HG02970 (cell line): ENCODE data around the gene TEC.

Experiments
- ATAC-seq: cut with Tn5 transposase; IDR thresholded peaks from one replicate; pipeline ENCODE4 v1.9.1; 2021; ENCODE audit warnings: mild to moderate bottlenecking, moderate library complexity, moderate number of reproducible peaks; ENCODE audit not compliant: unreplicated experiment, low FRiP score

The TEC gene

DNA sequence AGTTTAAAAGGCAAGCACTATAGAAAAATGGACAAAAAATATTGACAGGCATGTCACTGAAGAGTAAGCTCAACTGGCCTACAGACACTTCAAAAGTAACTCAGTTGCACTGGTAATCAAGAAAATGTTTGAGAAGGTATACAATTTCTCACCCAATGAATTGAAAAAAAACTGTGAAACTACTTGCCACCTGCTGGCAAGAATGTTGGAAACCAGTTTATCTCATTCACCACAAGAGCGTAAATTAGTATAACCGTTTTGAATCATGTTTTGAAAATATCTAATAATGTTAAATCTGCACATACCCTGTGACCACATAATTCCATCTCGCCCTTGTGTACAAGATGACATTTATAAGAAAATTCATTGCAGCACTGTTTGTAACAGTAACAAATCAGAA, 167.3 kb downstream of the TEC start:
- no peak for ATAC-seq

DNA sequence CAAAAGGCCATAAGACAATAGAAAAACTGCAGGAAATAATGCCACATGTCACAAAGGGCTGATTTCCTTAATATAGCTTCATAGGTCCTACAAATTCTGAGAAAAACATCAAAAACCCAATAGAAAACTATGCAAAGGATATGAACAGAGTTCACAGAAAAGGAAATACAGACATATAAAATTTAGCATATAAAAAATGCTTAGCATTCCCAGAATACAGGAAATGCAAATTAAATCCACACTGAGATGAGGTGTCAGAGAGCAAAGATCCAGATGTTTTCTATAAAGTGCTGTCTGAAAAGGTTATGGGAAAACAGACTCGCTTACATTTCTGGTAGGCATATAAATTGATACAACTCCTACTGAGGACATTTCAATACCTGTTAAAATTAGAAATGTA, 169.4 kb downstream of the TEC start:
- no peak for ATAC-seq

DNA sequence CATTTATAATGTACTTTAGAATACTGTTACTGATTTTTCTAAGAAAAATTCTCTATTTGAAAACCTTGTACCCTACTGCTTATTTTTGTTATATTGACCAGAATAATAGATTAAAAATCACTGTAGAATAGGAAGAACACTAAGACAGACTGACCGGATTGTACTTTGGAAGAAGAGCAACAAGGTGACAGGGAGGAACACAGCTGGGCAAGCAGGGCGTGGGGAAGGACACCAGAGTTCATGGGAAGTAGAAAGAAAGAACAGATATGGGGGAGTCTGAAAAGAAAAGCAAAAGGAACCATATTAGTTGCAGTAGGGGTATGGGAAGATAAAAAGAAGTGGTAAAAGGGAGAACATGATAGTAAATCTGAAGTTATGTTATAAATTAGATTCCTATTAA, 174.2 kb downstream of the TEC start:
- ATAC-seq = no peak

DNA sequence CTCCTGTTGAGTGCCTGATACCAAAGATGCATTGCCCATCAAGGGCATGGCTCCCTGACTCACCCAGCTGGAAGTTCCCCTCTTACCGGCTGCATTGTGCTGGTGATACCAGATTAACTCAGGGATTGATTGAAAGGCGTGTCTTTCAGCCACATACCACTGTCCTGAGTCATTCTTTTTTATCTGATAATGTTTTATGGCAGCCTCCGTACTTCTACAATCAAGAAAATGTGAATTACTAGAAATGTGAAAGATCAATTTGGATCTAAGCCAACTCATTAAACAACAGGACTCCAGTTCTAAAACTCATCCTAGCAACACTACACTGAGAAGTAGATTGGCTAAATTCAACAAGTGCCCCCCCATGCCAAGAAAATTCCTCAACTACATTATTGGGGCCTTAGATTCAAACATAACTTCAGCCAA, 175.6 kb downstream of the TEC start:
- ATAC-seq = no peak

- no peak for ATAC-seq
Observed at GRCh38 chr4:48090621-48091020, 179.0 kb downstream of the TEC start.

- no peak for ATAC-seq
Observed at GRCh38 chr4:48085821-48086589, 183.6 kb downstream of the TEC start.
